ENCODE measurements around the gene CD58. TPM values are rescaled to one million over a fixed set of nuclear protein-coding genes. Genes with fewer than 3 reads are reported as not detected.
A peak's percentile ranks its signal among the peaks of the same experiment; 100 is the strongest.

CD58 gene
- total RNA-seq, 4 donors from 2014 or later: 1.8 to 48.7 (median 32.7) TPM

GRCh38 chr1:116491700-116492357 lies 79.0 kb downstream of the CD58 start:
- Histone ChIP-seq H3K27ac (no peak overlapping the region), H3K9me3 (no peaks in the 10 kb centered on the region), H3K4me3 (no peak overlapping the region), H3K4me1 (peaks cover 0 to 27% (median 14%) of the 10 kb centered on the region in 4 donors), H3K27me3 (no peaks in the 10 kb centered on the region), H3K36me3 (no peaks in the 10 kb centered on the region)
- WGBS, 2 donors (ENCODE audit: low coverage in 1 of 2): 74 to 85% methylated on average over 5 of the region's 5 CpGs
- intact Hi-C loops (cut with DNase I; ENCODE audit: low total_unique reads): no loop called here
- no peak for DNase-seq
- TF ChIP-seq CTCF (IDR thresholded peaks at IDR 0.05) (no peak), POLR2AphosphoS5 (IDR thresholded peaks at IDR 0.05) (no peak)
- in situ Hi-C loops (cut with MboI; ENCODE audit: low pct_ligation_motif_present in 1 of 4, low pct_unique_long_range_greater_than_20kb in 1 of 4, low sequenced_read_pairs in 3 of 4): loop anchor here in 3 of 4 donors (10.0 to 25.0 kb wide), 4 partner anchors 107 to 357 kb away; partner anchors contain the start of gene ATP1A1 (in 2 of the 3)

GRCh38 chr1:116490588-116490987 lies 80.2 kb downstream of the CD58 start:
- Histone ChIP-seq H3K4me3 (no peak overlapping the region), H3K27me3 (no peaks in the 10 kb centered on the region), H3K4me1 (peaks cover 0 to 25% (median 14%) of the 10 kb centered on the region in 4 donors), H3K36me3 (no peaks in the 10 kb centered on the region), H3K27ac (peak overlapping the region in 3 of 4 donors; percentile 52 to 67 (median 59)), H3K9me3 (no peaks in the 10 kb centered on the region)
- TF ChIP-seq EP300 (IDR thresholded peaks at IDR 0.05; ENCODE audit: low read depth): no peak
- 82 to 83% methylated on average over 1 to 3 of the region's 3 CpGs for WGBS, 2 donors (ENCODE audit: low coverage in 1 of 2)
- DNase-seq: no peak
- in situ Hi-C loops (cut with MboI; ENCODE audit: low pct_ligation_motif_present in 1 of 4, low pct_unique_long_range_greater_than_20kb in 1 of 4, low sequenced_read_pairs in 3 of 4) (loop anchor here in 3 of 4 donors (10.0 to 25.0 kb wide), 4 partner anchors 106 to 356 kb away; partner anchors contain the start of gene ATP1A1 (in 2 of the 3)), intact Hi-C loops (cut with DNase I; ENCODE audit: low total_unique reads) (no loop called here)

GRCh38 chr1:116489231-116489697 lies 81.6 kb downstream of the CD58 start:
- peak; percentile 48 for DNase-seq
- Histone ChIP-seq H3K9me3 (no peaks in the 10 kb centered on the region), H3K27me3 (no peaks in the 10 kb centered on the region), H3K4me1 (peaks cover 0 to 38% (median 25%) of the 10 kb centered on the region in 4 donors), H3K4me3 (no peak overlapping the region), H3K27ac (peak overlapping the region; percentile 41 to 67 (median 56)), H3K36me3 (no peaks in the 10 kb centered on the region)
- WGBS, 2 donors (ENCODE audit: low coverage in 1 of 2): 43 to 45% methylated on average over 5 of the region's 5 CpGs
- intact Hi-C loops (cut with DNase I; ENCODE audit: low total_unique reads): loop anchor here (5.0 kb wide), 1 partner anchor 337 kb away; no protein-coding TSS in a partner anchor
- in situ Hi-C loops (cut with MboI; ENCODE audit: low pct_ligation_motif_present in 1 of 4, low pct_unique_long_range_greater_than_20kb in 1 of 4, low sequenced_read_pairs in 3 of 4): loop anchor here (10.0 to 25.0 kb wide), 4 partner anchors 127 to 352 kb away; partner anchors contain the start of gene ATP1A1 (in 2 of the 4)
- TF ChIP-seq CTCF (IDR thresholded peaks at IDR 0.05) (no peak), POLR2AphosphoS5 (IDR thresholded peaks at IDR 0.05) (peak in 2 of 3 donors; percentile 31 to 36), POLR2A (IDR thresholded peaks at IDR 0.05) (no peak), EP300 (IDR thresholded peaks at IDR 0.05; ENCODE audit: low read depth) (no peak)

- no peak for DNase-seq
Measured at GRCh38 chr1:116488071-116488470, 82.8 kb downstream of the CD58 start.

More at GRCh38 chr1:116488071-116488470, 82.8 kb downstream of the CD58 start:
- TF ChIP-seq EP300 (IDR thresholded peaks at IDR 0.05; ENCODE audit: low read depth) (no peak), CTCF (IDR thresholded peaks at IDR 0.05) (no peak), POLR2A (IDR thresholded peaks at IDR 0.05) (no peak), POLR2AphosphoS5 (IDR thresholded peaks at IDR 0.05) (no peak)
- Histone ChIP-seq H3K36me3 (no peaks in the 10 kb centered on the region), H3K9me3 (no peaks in the 10 kb centered on the region), H3K27ac (no peak overlapping the region), H3K4me3 (no peak overlapping the region), H3K27me3 (no peaks in the 10 kb centered on the region), H3K4me1 (peaks cover 0 to 50% (median 36%) of the 10 kb centered on the region in 4 donors)
- intact Hi-C loops (cut with DNase I; ENCODE audit: low total_unique reads) (loop anchor here (5.0 kb wide), 1 partner anchor 336 kb away; no protein-coding TSS in a partner anchor), in situ Hi-C loops (cut with MboI; ENCODE audit: low pct_ligation_motif_present in 1 of 4, low pct_unique_long_range_greater_than_20kb in 1 of 4, low sequenced_read_pairs in 3 of 4) (loop anchor here (10.0 to 25.0 kb wide), 4 partner anchors 126 to 351 kb away; partner anchors contain the start of gene ATP1A1 (in 2 of the 4))
- 60 to 93% methylated on average over 1 to 4 of the region's 4 CpGs for WGBS, 2 donors (ENCODE audit: low coverage in 1 of 2)

Data from transverse colon (tissue), 4 donors.